Measurements from ENCODE around the gene ATP6AP2. TPM values are rescaled to one million over a fixed set of nuclear protein-coding genes. Genes with fewer than 3 reads are reported as not detected.

The ATP6AP2 gene
- total and polyA plus RNA-seq, 2 experiments from 2014 or later: 80.1 to 88.7 TPM

DNA sequence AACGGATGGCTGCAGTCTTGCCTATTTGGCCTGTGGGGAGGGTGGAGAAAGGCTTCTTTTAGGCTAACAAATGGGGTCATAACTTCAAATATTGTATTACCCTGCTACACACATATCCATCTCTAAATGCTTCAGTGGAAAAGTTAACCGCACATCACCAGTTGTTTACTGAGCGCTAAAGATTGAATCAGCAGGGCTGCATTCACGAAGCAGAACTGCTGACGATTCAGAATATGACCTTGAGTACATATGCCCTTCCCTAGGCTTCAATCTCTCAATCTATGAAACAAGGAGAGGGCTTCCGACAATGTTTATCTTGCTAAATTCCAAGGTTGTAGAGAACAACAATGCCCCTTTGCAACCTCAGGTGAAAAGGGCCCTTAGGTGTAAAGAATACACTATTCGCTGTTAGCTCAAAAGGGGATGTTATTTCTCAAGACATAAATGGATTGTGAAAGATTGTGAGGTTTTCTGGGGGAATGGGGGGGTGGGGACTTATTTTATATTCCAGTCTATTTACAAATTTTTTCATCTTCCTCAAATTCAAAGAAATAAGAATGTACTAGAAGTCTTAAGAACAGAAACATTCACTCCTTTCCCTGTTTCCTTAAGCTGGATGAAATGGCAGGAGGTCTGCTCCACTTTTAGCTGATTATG, 2.6 kb upstream of the ATP6AP2 start:
- DNase-seq (ENCODE audit: low spot score) (no peak), ATAC-seq (no peak)
- H3F3A ChIP-seq (replicated peaks; ENCODE audit: low read depth): no peaks in the 10 kb centered on the region
- H2AFZ ChIP-seq: no peak overlapping the region
- H4K20me1 ChIP-seq (replicated peaks; ENCODE audit: insufficient read depth): no peaks in the 10 kb centered on the region; the same call in 1 of the 2 replicates
- no peak overlapping the region for H3K27ac ChIP-seq (ENCODE audit: low read depth)
- H3K36me3 Mint-ChIP-seq (ENCODE audit: low read depth): no peaks in the 10 kb centered on the region
- H3K4me2 ChIP-seq: no peak overlapping the region
- H3K27me3 Mint-ChIP-seq (ENCODE audit: insufficient read depth, low read depth, poor library complexity): no peaks in the 10 kb centered on the region
- H3K4me1 Mint-ChIP-seq: peaks cover 6% of the 10 kb centered on the region; the same call in 1 of the 3 replicates
- H3K27ac Mint-ChIP-seq: no peak overlapping the region
- H3K79me2 ChIP-seq (replicated peaks; ENCODE audit: insufficient read depth): peaks cover 20% of the 10 kb centered on the region
- TF ChIP-seq, protein P1, sequence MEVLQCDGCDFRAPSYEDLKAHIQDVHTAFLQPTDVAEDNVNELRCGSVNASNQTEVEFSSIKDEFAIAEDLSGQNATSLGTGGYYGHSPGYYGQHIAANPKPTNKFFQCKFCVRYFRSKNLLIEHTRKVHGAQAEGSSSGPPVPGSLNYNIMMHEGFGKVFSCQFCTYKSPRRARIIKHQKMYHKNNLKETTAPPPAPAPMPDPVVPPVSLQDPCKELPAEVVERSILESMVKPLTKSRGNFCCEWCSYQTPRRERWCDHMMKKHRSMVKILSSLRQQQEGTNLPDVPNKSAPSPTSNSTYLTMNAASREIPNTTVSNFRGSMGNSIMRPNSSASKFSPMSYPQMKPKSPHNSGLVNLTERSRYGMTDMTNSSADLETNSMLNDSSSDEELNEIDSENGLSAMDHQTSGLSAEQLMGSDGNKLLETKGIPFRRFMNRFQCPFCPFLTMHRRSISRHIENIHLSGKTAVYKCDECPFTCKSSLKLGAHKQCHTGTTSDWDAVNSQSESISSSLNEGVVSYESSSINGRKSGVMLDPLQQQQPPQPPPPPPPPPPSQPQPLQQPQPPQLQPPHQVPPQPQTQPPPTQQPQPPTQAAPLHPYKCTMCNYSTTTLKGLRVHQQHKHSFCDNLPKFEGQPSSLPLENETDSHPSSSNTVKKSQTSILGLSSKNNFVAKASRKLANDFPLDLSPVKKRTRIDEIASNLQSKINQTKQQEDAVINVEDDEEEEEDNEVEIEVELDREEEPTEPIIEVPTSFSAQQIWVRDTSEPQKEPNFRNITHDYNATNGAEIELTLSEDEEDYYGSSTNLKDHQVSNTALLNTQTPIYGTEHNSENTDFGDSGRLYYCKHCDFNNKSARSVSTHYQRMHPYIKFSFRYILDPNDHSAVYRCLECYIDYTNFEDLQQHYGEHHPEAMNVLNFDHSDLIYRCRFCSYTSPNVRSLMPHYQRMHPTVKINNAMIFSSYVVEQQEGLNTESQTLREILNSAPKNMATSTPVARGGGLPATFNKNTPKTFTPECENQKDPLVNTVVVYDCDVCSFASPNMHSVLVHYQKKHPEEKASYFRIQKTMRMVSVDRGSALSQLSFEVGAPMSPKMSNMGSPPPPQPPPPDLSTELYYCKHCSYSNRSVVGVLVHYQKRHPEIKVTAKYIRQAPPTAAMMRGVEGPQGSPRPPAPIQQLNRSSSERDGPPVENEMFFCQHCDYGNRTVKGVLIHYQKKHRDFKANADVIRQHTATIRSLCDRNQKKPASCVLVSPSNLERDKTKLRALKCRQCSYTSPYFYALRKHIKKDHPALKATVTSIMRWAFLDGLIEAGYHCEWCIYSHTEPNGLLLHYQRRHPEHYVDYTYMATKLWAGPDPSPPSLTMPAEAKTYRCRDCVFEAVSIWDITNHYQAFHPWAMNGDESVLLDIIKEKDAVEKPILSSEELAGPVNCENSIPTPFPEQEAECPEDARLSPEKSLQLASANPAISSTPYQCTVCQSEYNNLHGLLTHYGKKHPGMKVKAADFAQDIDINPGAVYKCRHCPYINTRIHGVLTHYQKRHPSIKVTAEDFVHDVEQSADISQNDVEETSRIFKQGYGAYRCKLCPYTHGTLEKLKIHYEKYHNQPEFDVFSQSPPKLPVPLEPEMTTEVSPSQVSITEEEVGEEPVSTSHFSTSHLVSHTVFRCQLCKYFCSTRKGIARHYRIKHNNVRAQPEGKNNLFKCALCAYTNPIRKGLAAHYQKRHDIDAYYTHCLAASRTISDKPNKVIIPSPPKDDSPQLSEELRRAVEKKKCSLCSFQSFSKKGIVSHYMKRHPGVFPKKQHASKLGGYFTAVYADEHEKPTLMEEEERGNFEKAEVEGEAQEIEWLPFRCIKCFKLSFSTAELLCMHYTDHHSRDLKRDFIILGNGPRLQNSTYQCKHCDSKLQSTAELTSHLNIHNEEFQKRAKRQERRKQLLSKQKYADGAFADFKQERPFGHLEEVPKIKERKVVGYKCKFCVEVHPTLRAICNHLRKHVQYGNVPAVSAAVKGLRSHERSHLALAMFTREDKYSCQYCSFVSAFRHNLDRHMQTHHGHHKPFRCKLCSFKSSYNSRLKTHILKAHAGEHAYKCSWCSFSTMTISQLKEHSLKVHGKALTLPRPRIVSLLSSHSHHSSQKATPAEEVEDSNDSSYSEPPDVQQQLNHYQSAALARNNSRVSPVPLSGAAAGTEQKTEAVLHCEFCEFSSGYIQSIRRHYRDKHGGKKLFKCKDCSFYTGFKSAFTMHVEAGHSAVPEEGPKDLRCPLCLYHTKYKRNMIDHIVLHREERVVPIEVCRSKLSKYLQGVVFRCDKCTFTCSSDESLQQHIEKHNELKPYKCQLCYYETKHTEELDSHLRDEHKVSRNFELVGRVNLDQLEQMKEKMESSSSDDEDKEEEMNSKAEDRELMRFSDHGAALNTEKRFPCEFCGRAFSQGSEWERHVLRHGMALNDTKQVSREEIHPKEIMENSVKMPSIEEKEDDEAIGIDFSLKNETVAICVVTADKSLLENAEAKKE (CRISPR knock-in tag; IDR thresholded peaks at IDR 0.05): no peak
- TF ChIP-seq, protein P2, sequence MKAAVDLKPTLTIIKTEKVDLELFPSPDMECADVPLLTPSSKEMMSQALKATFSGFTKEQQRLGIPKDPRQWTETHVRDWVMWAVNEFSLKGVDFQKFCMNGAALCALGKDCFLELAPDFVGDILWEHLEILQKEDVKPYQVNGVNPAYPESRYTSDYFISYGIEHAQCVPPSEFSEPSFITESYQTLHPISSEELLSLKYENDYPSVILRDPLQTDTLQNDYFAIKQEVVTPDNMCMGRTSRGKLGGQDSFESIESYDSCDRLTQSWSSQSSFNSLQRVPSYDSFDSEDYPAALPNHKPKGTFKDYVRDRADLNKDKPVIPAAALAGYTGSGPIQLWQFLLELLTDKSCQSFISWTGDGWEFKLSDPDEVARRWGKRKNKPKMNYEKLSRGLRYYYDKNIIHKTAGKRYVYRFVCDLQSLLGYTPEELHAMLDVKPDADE (IDR thresholded peaks at IDR 0.05): no peak
- no peak for TF ChIP-seq NANOG (IDR thresholded peaks at IDR 0.05; ENCODE audit: borderline replicate concordance)
- TF ChIP-seq ZNF331 (CRISPR knock-in tag; IDR thresholded peaks at IDR 0.05; ENCODE audit: low read depth): no peak
- no peak for TF ChIP-seq EZH2 (IDR thresholded peaks at IDR 0.05; ENCODE audit: low read depth, unreplicated experiment)
- TF ChIP-seq STAT1 (IDR thresholded peaks at IDR 0.05; ENCODE audit: unreplicated experiment): no peak
- TF ChIP-seq, protein P3, sequence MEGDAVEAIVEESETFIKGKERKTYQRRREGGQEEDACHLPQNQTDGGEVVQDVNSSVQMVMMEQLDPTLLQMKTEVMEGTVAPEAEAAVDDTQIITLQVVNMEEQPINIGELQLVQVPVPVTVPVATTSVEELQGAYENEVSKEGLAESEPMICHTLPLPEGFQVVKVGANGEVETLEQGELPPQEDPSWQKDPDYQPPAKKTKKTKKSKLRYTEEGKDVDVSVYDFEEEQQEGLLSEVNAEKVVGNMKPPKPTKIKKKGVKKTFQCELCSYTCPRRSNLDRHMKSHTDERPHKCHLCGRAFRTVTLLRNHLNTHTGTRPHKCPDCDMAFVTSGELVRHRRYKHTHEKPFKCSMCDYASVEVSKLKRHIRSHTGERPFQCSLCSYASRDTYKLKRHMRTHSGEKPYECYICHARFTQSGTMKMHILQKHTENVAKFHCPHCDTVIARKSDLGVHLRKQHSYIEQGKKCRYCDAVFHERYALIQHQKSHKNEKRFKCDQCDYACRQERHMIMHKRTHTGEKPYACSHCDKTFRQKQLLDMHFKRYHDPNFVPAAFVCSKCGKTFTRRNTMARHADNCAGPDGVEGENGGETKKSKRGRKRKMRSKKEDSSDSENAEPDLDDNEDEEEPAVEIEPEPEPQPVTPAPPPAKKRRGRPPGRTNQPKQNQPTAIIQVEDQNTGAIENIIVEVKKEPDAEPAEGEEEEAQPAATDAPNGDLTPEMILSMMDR (conservative IDR thresholded peaks at IDR 0.05; ENCODE audit: low read depth in 2 of 2): no peak
- no peak for TF ChIP-seq EZH2phosphoT487 (IDR thresholded peaks at IDR 0.05; ENCODE audit: unreplicated experiment)
- TF ChIP-seq JUNB (IDR thresholded peaks at IDR 0.05; ENCODE audit: unreplicated experiment): no peak
- TF ChIP-seq, protein P4, sequence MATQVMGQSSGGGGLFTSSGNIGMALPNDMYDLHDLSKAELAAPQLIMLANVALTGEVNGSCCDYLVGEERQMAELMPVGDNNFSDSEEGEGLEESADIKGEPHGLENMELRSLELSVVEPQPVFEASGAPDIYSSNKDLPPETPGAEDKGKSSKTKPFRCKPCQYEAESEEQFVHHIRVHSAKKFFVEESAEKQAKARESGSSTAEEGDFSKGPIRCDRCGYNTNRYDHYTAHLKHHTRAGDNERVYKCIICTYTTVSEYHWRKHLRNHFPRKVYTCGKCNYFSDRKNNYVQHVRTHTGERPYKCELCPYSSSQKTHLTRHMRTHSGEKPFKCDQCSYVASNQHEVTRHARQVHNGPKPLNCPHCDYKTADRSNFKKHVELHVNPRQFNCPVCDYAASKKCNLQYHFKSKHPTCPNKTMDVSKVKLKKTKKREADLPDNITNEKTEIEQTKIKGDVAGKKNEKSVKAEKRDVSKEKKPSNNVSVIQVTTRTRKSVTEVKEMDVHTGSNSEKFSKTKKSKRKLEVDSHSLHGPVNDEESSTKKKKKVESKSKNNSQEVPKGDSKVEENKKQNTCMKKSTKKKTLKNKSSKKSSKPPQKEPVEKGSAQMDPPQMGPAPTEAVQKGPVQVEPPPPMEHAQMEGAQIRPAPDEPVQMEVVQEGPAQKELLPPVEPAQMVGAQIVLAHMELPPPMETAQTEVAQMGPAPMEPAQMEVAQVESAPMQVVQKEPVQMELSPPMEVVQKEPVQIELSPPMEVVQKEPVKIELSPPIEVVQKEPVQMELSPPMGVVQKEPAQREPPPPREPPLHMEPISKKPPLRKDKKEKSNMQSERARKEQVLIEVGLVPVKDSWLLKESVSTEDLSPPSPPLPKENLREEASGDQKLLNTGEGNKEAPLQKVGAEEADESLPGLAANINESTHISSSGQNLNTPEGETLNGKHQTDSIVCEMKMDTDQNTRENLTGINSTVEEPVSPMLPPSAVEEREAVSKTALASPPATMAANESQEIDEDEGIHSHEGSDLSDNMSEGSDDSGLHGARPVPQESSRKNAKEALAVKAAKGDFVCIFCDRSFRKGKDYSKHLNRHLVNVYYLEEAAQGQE (IDR thresholded peaks at IDR 0.05; ENCODE audit: unreplicated experiment): no peak
- TF ChIP-seq CREB1 (CRISPR knock-in tag; IDR thresholded peaks at IDR 0.05; ENCODE audit: low read depth): no peak
- TF ChIP-seq ZNF114 (CRISPR knock-in tag; IDR thresholded peaks at IDR 0.05): no peak
- TF ChIP-seq POLR2AphosphoS5 (IDR thresholded peaks at IDR 0.05; ENCODE audit: low read depth): no peak
- no peak overlapping the region for H3K4me3 ChIP-seq
- H3K4me1 ChIP-seq (ENCODE audit: insufficient read depth): no peaks in the 10 kb centered on the region
- H3K36me3 ChIP-seq (ENCODE audit: insufficient read depth): no peaks in the 10 kb centered on the region
- H3K9me2 ChIP-seq (ENCODE audit: insufficient read depth): no peaks in the 10 kb centered on the region
- no peak overlapping the region for H3K4me3 Mint-ChIP-seq
- H3K27me3 ChIP-seq (ENCODE audit: insufficient read depth): no peaks in the 10 kb centered on the region
- no peaks in the 10 kb centered on the region for H3K9me3 Mint-ChIP-seq
